GM23248 (cell line): ENCODE measurements around the gene NCL. TPM values are rescaled to one million over a fixed set of nuclear protein-coding genes. Genes with fewer than 3 reads are reported as not detected.
"Not testable (repeated sequence)": the region's sequence is repeated elsewhere in the genome, so short reads cannot be mapped to it uniquely, and the experiment has no call there.

Experiments used
- DNase-seq: peaks from one replicate; pipeline ENCODE4 v3.0.0-alpha.2; 2015
- H2AFZ ChIP-seq: fragments of 200-600 bp; sonication (generic); 2 replicates; pipeline ENCODE4 v1.6.1; 2016; ENCODE audit warnings: antibody characterized with exemption
- H3F3A ChIP-seq: fragments of 200-600 bp; sonication (generic); 2 replicates; pipeline ENCODE4 v1.6.1; 2016; ENCODE audit warnings: mild to moderate bottlenecking, antibody characterized with exemption, mixed run types; ENCODE audit not compliant: insufficient read depth
- H3K27ac ChIP-seq: fragments of 200-600 bp; sonication (generic); 2 replicates; pipeline ENCODE4 v1.5.1; 2016; ENCODE audit warnings: mild to moderate bottlenecking
- H3K27me3 ChIP-seq: fragments of 200-600 bp; sonication (generic); replicated peaks from 2 replicates; pipeline ENCODE4 v1.6.1; 2016; ENCODE audit warnings: mild to moderate bottlenecking; ENCODE audit not compliant: insufficient read depth
- H3K36me3 ChIP-seq: fragments of 200-600 bp; sonication (generic); 2 replicates; pipeline ENCODE4 v1.6.1; 2016; ENCODE audit warnings: low read depth, mild to moderate bottlenecking
- H3K4me1 ChIP-seq: fragments of 200-600 bp; sonication (generic); 2 replicates; pipeline ENCODE4 v1.6.1; 2016; ENCODE audit warnings: mild to moderate bottlenecking; ENCODE audit not compliant: insufficient read depth
- H3K4me2 ChIP-seq: fragments of 200-600 bp; sonication (generic); one replicate; pipeline ENCODE4 v1.6.1; 2016; ENCODE audit warnings: mild to moderate bottlenecking; ENCODE audit not compliant: unreplicated experiment
- H3K4me3 ChIP-seq: fragments of 200-600 bp; sonication (generic); 2 replicates; pipeline ENCODE4 v1.5.1; 2016; ENCODE audit warnings: mild to moderate bottlenecking
- H3K79me2 ChIP-seq: fragments of 200-600 bp; sonication (generic); 2 replicates; pipeline ENCODE4 v1.6.1; 2016; ENCODE audit warnings: mild to moderate bottlenecking; ENCODE audit not compliant: insufficient read depth
- H3K9ac ChIP-seq: fragments of 200-600 bp; sonication (generic); 2 replicates; pipeline ENCODE4 v1.6.1; 2016; ENCODE audit warnings: mild to moderate bottlenecking
- H3K9me2 ChIP-seq: fragments of 200-600 bp; sonication (generic); 2 replicates; pipeline ENCODE4 v1.6.1; 2016; ENCODE audit warnings: mixed run types, mild to moderate bottlenecking, moderate library complexity; ENCODE audit not compliant: insufficient read depth
- H3K9me3 ChIP-seq: fragments of 200-600 bp; sonication (generic); one replicate; pipeline ENCODE4 v1.6.1; 2017; ENCODE audit warnings: low read depth
- H4K20me1 ChIP-seq: fragments of 200-600 bp; sonication (generic); 2 replicates; pipeline ENCODE4 v1.6.0; 2016; ENCODE audit not compliant: insufficient read depth
- EZH2 ChIP-seq: fragments of 200-600 bp; sonication (generic); IDR thresholded peaks from 2 replicates; pipeline ENCODE4 v1.6.1; 2018; ENCODE audit warnings: antibody characterized with exemption, mild to moderate bottlenecking; ENCODE audit not compliant: insufficient read depth, poor library complexity, severe bottlenecking
- EZH2phosphoT487 ChIP-seq: fragments of 200-600 bp; sonication (generic); IDR thresholded peaks from 2 replicates; pipeline ENCODE4 v1.6.1; 2018; ENCODE audit warnings: antibody characterized with exemption, moderate library complexity, mild to moderate bottlenecking, low read depth; ENCODE audit not compliant: insufficient read depth
- WGBS, 2 experiments: methylation state at CpG; one replicate each; pipeline ENCODE4 v1.1.6; 2015 to 2017; ENCODE audit warnings: low lambda C conversion rate in 2 of 2, low coverage in 1 of 2; ENCODE audit errors: missing lambda C conversion rate in 2 of 2; 5-methylcytosine and 5-hydroxymethylcytosine counted together
- in situ Hi-C: fragments of 300-500 bp; cut with MboI; formaldehyde crosslinking; loops from 2 replicates; pipeline ENCODE4 v1.15.0; 2020
- polyA plus RNA-seq: library from polyadenylated mRNA; unstranded; fragments of >200 nt; fragmentation: Nextera tagmentation; extraction: Ambion mirVana; gene quantifications from 2 replicates; pipeline ENCODE4 v1.2.1, GENCODE V29; 2016
- small RNA-seq: library from RNA; depleted of rRNA; stranded (forward); fragments of <200 nt; gene quantifications from one replicate; pipeline ENCODE3, GENCODE V24; 2014; ENCODE audit warnings: low read depth, low replicate concordance
- total RNA-seq: library from RNA; depleted of rRNA; stranded (reverse); fragments of >200 nt; shearing (Covaris generic); gene quantifications from 2 replicates; pipeline ENCODE4 v1.2.3, GENCODE V29; 2014; rRNA removed

The NCL gene
- total and polyA plus RNA-seq, 2 experiments from 2014 or later: 147 to 412 TPM

GRCh38 chr2:231409776-231410175, 54.5 kb downstream of the NCL start:
- Histone ChIP-seq H3K9me2 (no peaks in the 10 kb centered on the region), H3K36me3 (no peaks in the 10 kb centered on the region), H3K9ac (no peak overlapping the region), H3K4me1 (peaks cover 5% of the 10 kb centered on the region), H3K27me3 (0 out of 2 replicates have a peak, but pooled peaks cover 4% of the 10 kb centered on the region), H3K9me3 (no peaks in the 10 kb centered on the region), H3K4me2 (no peak overlapping the region), H4K20me1 (no peaks in the 10 kb centered on the region), H2AFZ (no peak overlapping the region), H3K27ac (no peak overlapping the region), H3K4me3 (no peak overlapping the region), H3F3A (peaks cover 8% of the 10 kb centered on the region; the same call in 1 of the 2 replicates), H3K79me2 (no peaks in the 10 kb centered on the region)
- DNase-seq: no peak
- TF ChIP-seq EZH2phosphoT487 (no peak), EZH2 (no peak)
- WGBS, 2 experiments: 74 to 79% methylated on average over 5 of the region's 5 CpGs
- in situ Hi-C loops: loop anchor here (10.0 to 25.0 kb wide), 2 partner anchors 115 to 297 kb away; no protein-coding TSS in a partner anchor

GRCh38 chr2:231408304-231408703, 56.0 kb downstream of the NCL start:
- H3K4me1 ChIP-seq, H3K4me3 ChIP-seq, H3K9me3 ChIP-seq, H3K4me2 ChIP-seq, DNase-seq, H2AFZ ChIP-seq, H3K79me2 ChIP-seq, H3K36me3 ChIP-seq, H3K9ac ChIP-seq, H3K27ac ChIP-seq, H4K20me1 ChIP-seq, H3K9me2 ChIP-seq, H3F3A ChIP-seq, H3K27me3 ChIP-seq: not testable (repeated sequence)
- WGBS, 2 experiments: 73 to 78% methylated on average over 9 of the region's 9 CpGs
- in situ Hi-C loops: loop anchor here (10.0 to 25.0 kb wide), 2 partner anchors 114 to 296 kb away; no protein-coding TSS in a partner anchor

- not testable (repeated sequence) for H4K20me1 ChIP-seq, H3K27ac ChIP-seq, H3K9me3 ChIP-seq, H3K4me3 ChIP-seq, DNase-seq, H3K4me1 ChIP-seq, H3K27me3 ChIP-seq, H3K4me2 ChIP-seq, H3K9me2 ChIP-seq, H3F3A ChIP-seq, H3K9ac ChIP-seq, H3K36me3 ChIP-seq, H3K79me2 ChIP-seq, H2AFZ ChIP-seq
- in situ Hi-C loops: loop anchor here (10.0 to 25.0 kb wide), 2 partner anchors 113 to 295 kb away; no protein-coding TSS in a partner anchor
- 70 to 71% methylated on average over 5 of the region's 5 CpGs for WGBS, 2 experiments
Observed at GRCh38 chr2:231407686-231408085, 56.6 kb downstream of the NCL start.

GRCh38 chr2:231405601-231406367, 58.5 kb downstream of the NCL start:
- H3K9me2 ChIP-seq, DNase-seq, H3K9me3 ChIP-seq, H3K9ac ChIP-seq, H3K36me3 ChIP-seq, H3K4me1 ChIP-seq, H3K27me3 ChIP-seq, H3F3A ChIP-seq, H4K20me1 ChIP-seq, H3K4me3 ChIP-seq, H3K27ac ChIP-seq, H3K79me2 ChIP-seq: not testable (repeated sequence)
- in situ Hi-C loops: loop anchor here (10.0 to 25.0 kb wide), 2 partner anchors 111 to 293 kb away; no protein-coding TSS in a partner anchor
- H2AFZ ChIP-seq: peak overlapping the region; percentile 82
- 23 to 26% methylated on average over 16 of the region's 16 CpGs for WGBS, 2 experiments
- H3K4me2 ChIP-seq: peak overlapping the region; percentile 28

- not testable (repeated sequence) for H3K4me3 ChIP-seq, DNase-seq, H3K27me3 ChIP-seq, H3F3A ChIP-seq, H3K9me3 ChIP-seq, H3K4me2 ChIP-seq, H3K27ac ChIP-seq, H3K36me3 ChIP-seq, H3K9me2 ChIP-seq, H2AFZ ChIP-seq, H3K4me1 ChIP-seq, H3K79me2 ChIP-seq, H4K20me1 ChIP-seq, H3K9ac ChIP-seq
- in situ Hi-C loops: loop anchor here (10.0 to 25.0 kb wide), 2 partner anchors 109 to 292 kb away; no protein-coding TSS in a partner anchor
- 95 to 98% methylated on average over 16 of the region's 16 CpGs for WGBS, 2 experiments
Observed at GRCh38 chr2:231404183-231404578, 60.1 kb downstream of the NCL start.

Small RNA genes lying within 50 kb of the gene (small RNA-seq; reads per million reads assigned to genes)
- gene RNU2-22P (1.1 reads per million, percentile 45 among the genes with 10 or more reads in this experiment), gene SNORA75 (1.4 reads per million, percentile 54 among the genes with 10 or more reads in this experiment), gene SNORD20 (not detected), gene SNORD82 (304 reads per million, percentile 97 among the genes with 10 or more reads in this experiment)

Other genes starting within 250 kb of the NCL start
- under 0.01 TPM in 1 of 2 replicates, not detected in the other for gene B3GNT7, start 68.8 kb downstream of the NCL start, total RNA-seq
- 0.08 TPM in 1 of 2 replicates, not detected in the other for gene B3GNT7, start 68.8 kb downstream of the NCL start, polyA plus RNA-seq
- not detected in 2 replicates for gene NMUR1, start 66.0 kb upstream of the NCL start, total RNA-seq
- not detected in 2 replicates for gene NMUR1, start 66.0 kb upstream of the NCL start, polyA plus RNA-seq
- not detected in 2 replicates for gene TEX44, start 128.4 kb upstream of the NCL start, total RNA-seq
- not detected in 2 replicates for gene TEX44, start 128.4 kb upstream of the NCL start, polyA plus RNA-seq
- gene PTMA, start 244.0 kb upstream of the NCL start, total RNA-seq: 301 and 318 TPM in 2 replicates
- gene PTMA, start 244.0 kb upstream of the NCL start, polyA plus RNA-seq: 570 and 594 TPM in 2 replicates